Lower leg skin (tissue), 4 donors: ENCODE measurements around the gene MAP3K20. TPM values are rescaled to one million over a fixed set of nuclear protein-coding genes. Genes with fewer than 3 reads are reported as not detected.
"Not testable (repeated sequence)": the region's sequence is repeated elsewhere in the genome, so short reads cannot be mapped to it uniquely, and the experiment has no call there.

Source experiments
- DNase-seq, 2 donors: peaks; one replicate each; pipeline ENCODE4 v3.0.0-alpha.2; 2019; ENCODE audit warnings: low spot score in 2 of 2
- H3K4me3 ChIP-seq: fragments of 200-600 bp; sonication (generic); 2 replicates; pipeline ENCODE4 v1.5.1; 2017; ENCODE audit warnings: mild to moderate bottlenecking, low read depth; ENCODE audit not compliant: poor library complexity, severe bottlenecking
- CTCF ChIP-seq, 3 donors: fragments of 450-650 bp; IDR thresholded peaks; one replicate each; pipeline ENCODE4 v1.5.1; 2016; ENCODE audit warnings: antibody characterized with exemption in 3 of 3, mild to moderate bottlenecking in 3 of 3, moderate library complexity in 2 of 3
- POLR2A ChIP-seq, 2 donors: fragments of 450-650 bp; IDR thresholded peaks; one replicate each; pipeline ENCODE4 v1.6.1; 2016 to 2017; ENCODE audit warnings: antibody characterized with exemption in 2 of 2, mild to moderate bottlenecking in 1 of 2, moderate library complexity in 1 of 2
- WGBS, 2 donors: methylation state at CpG; one replicate each; pipeline ENCODE4 v1.1.5; 2018; 5-methylcytosine and 5-hydroxymethylcytosine counted together
- intact Hi-C: fragments of 100-400 bp; cut with DNase I; formaldehyde crosslinking; loops from one replicate; pipeline ENCODE4 v1.15.0; 2023; ENCODE audit warnings: low total_unique reads
- total RNA-seq, 4 donors: library from RNA; depleted of rRNA; stranded (reverse); fragments of >200 nt; gene quantifications; one replicate each; pipeline ENCODE4 v1.1.0, GENCODE V29; 2016

Gene MAP3K20
- total RNA-seq, 4 donors from 2014 or later: 30.9 to 40.3 (median 37.3) TPM

- intact Hi-C loops: no loop called here
- 67 to 79% methylated on average over 4 of the region's 4 CpGs for WGBS, 2 donors
- no peak overlapping the region for H3K4me3 ChIP-seq
- no peak for DNase-seq
- no peak for TF ChIP-seq POLR2A (IDR thresholded peaks at IDR 0.05)
- TF ChIP-seq CTCF (IDR thresholded peaks at IDR 0.05): no peak
Observed at GRCh38 chr2:173087793-173088496, 12.3 kb downstream of the MAP3K20 start.

GRCh38 chr2:173090276-173090877 lies 14.7 kb downstream of the MAP3K20 start:
- TF ChIP-seq CTCF (IDR thresholded peaks at IDR 0.05): no peak
- no peak for TF ChIP-seq POLR2A (IDR thresholded peaks at IDR 0.05)
- 27 to 33% methylated on average over 11 of the region's 11 CpGs for WGBS, 2 donors
- intact Hi-C loops: no loop called here
- H3K4me3 ChIP-seq: no peak overlapping the region
- DNase-seq: no peak

GRCh38 chr2:173090973-173091660 lies 15.5 kb downstream of the MAP3K20 start:
- H3K4me3 ChIP-seq: no peak overlapping the region
- no peak for DNase-seq
- TF ChIP-seq POLR2A (IDR thresholded peaks at IDR 0.05) (no peak), CTCF (IDR thresholded peaks at IDR 0.05) (no peak)
- 54 to 56% methylated on average over 10 of the region's 10 CpGs for WGBS, 2 donors
- intact Hi-C loops: no loop called here

GRCh38 chr2:173091910-173092309 lies 16.3 kb downstream of the MAP3K20 start:
- no peak for DNase-seq
- H3K4me3 ChIP-seq: no peak overlapping the region
- intact Hi-C loops: no loop called here
- TF ChIP-seq POLR2A (IDR thresholded peaks at IDR 0.05) (no peak), CTCF (IDR thresholded peaks at IDR 0.05) (no peak)
- WGBS, 2 donors: 94 to 96% methylated on average over 4 of the region's 4 CpGs

GRCh38 chr2:173092844-173093402 lies 17.3 kb downstream of the MAP3K20 start:
- no peak for TF ChIP-seq CTCF (IDR thresholded peaks at IDR 0.05)
- no peak for TF ChIP-seq POLR2A (IDR thresholded peaks at IDR 0.05)
- intact Hi-C loops: no loop called here

GRCh38 chr2:173093617-173094016 lies 18.0 kb downstream of the MAP3K20 start:
- DNase-seq, H3K4me3 ChIP-seq, intact Hi-C loops: not testable (repeated sequence)
- WGBS, 2 donors: 84 to 88% methylated on average over 2 of the region's 2 CpGs

More at GRCh38 chr2:173092844-173093402, 17.3 kb downstream of the MAP3K20 start:
- 60 to 66% methylated on average over 3 of the region's 3 CpGs for WGBS, 2 donors
- DNase-seq: no peak
- no peak overlapping the region for H3K4me3 ChIP-seq
